ENCODE measurements around the gene KARS1.
"Not testable (repeated sequence)": the region's sequence is repeated elsewhere in the genome, so short reads cannot be mapped to it uniquely, and the experiment has no call there.

- TF ChIP-seq CTCF, POLR2A (IDR thresholded peaks at IDR 0.05): not testable (repeated sequence)
Measured at GRCh38 chr16:75591927-75592326, 55.5 kb downstream of the KARS1 start.
